HG03520 (cell line): ENCODE results near the gene GHDC.

Source experiments
- ATAC-seq: cut with Tn5 transposase; IDR thresholded peaks from one replicate; pipeline ENCODE4 v1.9.1; 2021; ENCODE audit warnings: mild to moderate bottlenecking, moderate library complexity; ENCODE audit not compliant: unreplicated experiment

The GHDC gene

GRCh38 chr17:42184713-42185620 lies 9.3 kb downstream of the GHDC start, which contains the start of gene HCRT:
TSS of gene HCRT (minus strand) at chr17:42185452. CDS start at chr17:42185365, 87 bp downstream.
- ATAC-seq = no peak

- peak; percentile 60 for ATAC-seq
These were observed 10.3 kb downstream of the GHDC start for GRCh38 chr17:42183741-42184711.

DNA sequence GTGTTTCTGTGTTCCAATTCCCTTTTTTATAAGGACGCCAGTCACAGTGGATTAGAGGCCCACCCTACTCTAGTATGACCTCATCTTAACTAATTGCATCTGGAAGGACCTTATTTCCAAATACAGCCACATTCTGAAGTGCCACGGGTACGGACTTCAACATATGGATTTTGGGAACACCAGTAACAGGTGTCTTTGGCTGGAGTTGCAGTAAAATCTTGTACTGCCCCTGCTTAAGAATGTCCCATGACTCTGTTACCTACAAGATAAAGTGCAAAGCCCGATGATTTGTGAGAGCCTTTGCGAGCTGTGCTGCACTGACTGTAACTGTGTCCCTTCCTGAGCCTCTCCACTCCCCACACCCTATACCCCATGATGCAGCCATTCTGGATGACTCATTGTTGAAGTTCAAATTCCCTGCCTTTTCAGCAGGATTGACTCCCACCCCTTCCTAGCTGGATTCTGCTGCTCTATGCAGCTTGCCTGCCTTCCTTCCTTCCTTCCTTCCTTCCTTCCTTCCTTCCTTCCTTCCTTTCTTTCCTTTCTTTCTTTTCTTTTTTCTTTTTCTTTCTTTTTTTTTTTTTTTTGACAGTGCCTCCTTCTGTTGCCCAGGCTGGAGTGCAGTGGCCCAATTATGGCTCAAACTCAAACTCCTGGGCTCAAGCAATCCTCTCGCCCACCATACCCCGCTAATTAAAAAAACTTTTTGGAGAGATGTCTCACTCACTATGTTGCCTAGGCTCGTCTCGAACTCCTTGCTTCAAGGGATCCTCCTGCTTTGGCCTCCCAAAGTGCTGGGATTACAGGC lies 11.2 kb downstream of the GHDC start:
- no peak for ATAC-seq

DNA sequence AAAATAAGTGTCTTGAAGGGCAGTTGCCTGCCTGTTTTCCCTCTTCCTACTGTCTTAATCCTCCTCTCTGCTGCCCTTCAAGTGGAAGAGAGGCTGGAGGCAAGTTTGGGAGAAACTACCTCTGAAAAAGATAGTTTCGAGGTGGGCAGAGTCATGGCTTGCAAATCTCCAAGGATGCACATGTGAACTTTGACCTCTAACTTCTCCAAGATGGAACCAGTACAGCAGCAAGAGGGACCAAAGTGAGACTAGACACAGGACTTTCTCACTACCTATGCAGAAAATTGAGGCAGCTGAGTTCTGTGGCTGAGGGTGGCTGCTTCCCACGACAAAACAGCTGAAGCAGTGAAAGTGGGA lies 12.5 kb downstream of the GHDC start:
- ATAC-seq = no peak

DNA sequence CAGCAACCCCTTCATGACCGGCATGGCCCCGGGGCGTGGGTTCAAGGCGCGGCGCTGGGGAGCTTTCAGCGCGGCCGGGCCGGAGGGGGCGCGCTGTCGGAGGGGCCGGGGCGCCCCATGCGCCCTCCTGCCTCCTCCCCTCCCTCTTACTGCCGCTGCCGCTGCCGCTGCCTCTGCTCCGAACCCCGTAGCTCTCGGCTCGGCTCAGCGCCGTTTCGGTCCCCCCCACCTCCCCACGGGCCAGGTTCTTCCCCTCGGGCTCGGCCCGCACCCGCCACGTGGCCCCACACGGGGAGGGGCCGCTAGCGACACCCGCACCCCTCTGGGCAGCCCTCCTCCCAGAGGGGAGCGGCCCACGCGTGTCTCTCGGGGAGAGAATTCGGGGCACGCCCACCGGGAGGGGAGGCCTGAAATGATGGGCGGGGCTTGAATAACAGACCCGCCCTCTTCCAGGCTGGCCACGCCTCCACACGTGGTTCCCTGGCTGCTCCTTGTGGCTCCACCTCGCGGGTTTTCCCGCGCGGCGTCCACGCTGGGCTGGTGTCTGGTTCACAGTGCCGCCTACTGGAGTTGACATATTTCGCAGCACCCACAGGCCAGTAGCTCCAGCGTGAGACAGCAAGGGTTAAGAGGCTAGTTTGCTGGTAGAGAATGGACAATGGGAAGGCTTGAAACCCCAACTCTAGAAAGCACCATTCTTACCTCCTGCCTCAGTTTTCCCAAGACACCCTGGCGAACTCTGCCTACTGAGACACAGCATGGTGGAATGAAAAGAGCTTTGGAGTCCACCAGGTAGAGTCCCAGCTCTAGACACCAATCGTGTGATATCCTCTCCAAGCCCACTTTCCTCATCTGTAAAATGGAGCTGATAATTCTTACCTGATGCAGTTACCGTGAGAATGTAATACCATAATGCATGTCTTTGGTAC lies 13.1 kb downstream of the GHDC start, which contains the start of gene KCNH4:
TSS of gene KCNH4 (minus strand) at position 221 of the 929 bp plus-strand sequence. CDS start at position 24, 197 bp downstream.
- ATAC-seq = peak; percentile 49

DNA sequence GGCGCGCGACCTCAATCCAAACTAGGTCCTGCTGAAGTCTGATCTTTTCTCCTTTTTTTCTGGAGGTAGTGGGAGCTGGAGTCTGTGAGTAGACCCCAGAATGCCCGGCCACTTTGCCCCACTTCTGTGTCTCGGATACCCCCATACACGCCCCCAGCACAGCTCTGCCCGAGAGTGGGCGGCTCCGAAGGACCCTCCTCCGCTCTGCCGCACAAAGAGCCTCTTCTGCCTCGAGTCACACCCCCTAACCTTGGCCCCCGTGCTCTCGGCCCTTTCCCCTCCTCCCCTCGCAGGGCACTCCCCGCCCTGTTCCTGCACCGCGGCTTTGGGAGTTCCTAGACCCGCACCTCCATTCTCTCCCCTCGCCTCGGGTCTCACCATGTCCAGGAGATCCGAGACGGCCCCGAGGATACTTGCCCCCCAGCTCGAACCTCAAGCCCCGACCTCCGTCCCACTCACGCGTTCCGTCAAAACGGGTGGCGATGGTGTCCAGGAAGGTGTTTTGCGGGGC lies 13.8 kb downstream of the GHDC start:
- no peak for ATAC-seq

DNA sequence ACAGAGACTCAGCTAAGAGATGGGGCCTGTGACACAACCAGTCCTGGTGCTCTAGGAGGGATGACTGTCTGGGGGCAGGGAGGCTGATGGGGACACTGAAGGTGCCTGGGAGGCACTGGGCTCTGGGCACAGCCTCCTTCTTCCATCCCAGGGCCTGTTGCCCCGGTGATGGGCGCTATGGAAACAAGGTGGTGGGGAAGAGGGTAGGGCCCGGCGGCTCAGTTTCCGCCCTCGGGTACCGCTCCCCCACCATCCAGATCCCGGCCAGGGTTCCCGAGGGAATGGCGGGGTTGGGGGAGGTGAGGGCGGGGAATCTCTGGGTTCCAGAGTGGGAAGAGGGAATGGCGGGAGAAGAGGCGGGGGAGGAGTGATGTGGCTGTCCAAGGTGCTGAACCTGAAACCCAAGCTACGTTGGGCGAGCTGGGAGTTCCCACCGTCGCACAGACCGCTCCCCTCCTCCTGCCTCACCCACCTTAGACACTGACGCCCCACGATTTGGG lies 14.3 kb downstream of the GHDC start:
- no peak for ATAC-seq

DNA sequence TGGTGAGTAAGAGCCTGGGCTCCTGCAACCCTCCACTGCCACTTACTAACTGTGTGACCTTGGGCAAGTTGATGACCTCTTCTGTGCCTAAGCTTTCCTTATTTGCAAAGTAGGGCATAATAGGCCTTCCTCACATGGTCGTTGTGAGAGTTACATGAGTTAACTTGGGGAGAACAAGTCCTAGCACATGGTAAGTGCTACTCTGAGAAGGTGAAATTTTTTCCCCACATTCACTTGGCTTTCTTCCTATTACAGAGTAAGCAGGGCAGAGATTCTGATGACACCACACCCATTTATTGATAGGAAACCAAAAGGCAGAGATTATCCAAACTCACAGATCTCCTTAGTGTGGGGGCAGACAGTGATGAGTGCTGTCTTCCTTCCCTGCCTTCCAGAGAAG lies 15.0 kb downstream of the GHDC start:
- ATAC-seq = no peak

GRCh38 chr17:42178817-42179216 lies 15.5 kb downstream of the GHDC start:
- ATAC-seq = no peak

DNA sequence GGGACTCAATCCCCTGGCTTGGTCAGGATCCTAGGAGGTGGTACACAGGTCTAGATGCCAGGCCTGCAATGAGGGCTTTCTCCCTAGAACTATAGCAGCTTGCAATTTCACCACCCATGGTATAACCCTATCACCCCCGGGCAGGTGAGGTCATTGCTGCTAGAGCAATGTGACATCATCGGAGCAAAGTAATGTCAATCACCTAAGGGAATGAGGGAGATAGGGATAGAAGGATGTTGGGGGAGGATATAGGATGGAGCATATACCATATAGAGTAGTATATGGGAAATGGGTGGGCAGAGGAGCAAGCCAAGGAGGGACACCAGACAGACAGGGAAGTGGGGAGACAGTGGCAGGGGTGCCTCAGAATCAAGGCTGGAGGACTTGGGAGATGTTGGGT lies 16.6 kb downstream of the GHDC start:
- ATAC-seq = no peak

GRCh38 chr17:42174126-42174783 lies 20.0 kb downstream of the GHDC start:
- ATAC-seq = no peak

- no peak for ATAC-seq
These were observed 22.5 kb downstream of the GHDC start for GRCh38 chr17:42171831-42172230.

DNA sequence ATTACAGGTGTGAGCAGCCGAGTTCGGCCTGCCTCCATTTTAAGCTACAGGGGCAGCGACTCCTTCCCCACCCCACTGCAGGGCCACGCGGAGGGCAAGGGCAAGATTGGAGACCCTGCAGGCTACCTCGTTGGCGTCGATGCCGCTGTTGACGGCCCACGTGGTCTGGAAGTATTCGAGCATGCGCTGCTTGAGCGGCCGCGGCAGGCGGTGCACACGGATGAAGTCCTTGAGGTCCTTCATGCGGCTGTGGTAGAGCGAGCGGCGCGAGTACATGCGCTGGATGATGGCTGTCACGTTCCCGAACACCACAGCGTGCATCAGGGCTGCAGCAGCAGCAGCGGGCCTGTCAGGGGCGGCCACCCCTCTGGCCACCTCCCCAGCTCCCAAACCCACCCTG lies 24.9 kb downstream of the GHDC start:
- no peak for ATAC-seq

DNA sequence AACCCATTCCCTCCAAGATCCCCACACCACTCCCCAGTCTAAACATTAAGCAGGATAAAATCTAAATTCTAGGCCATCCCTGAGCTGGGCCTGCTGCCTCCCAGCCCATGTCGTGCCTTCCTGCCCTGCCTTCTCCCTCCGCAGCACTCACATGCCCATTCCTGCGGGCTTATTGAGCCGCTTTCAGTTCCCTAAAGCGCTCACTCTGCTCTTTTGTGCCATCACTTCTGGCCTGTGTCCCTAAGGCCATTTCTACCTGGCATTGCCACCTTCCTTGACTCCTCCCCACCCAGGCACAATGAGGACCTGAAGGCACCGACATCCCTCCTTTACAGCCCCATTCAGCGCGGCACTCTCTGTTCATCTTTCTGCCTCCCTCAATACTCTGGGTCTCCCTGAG lies 26.5 kb downstream of the GHDC start:
- no peak for ATAC-seq

GRCh38 chr17:42166196-42166763 lies 28.0 kb downstream of the GHDC start:
- ATAC-seq = no peak

- ATAC-seq = no peak
These were observed 28.5 kb downstream of the GHDC start for GRCh38 chr17:42165751-42166150.

GRCh38 chr17:42163696-42164407 lies 30.4 kb downstream of the GHDC start:
- no peak for ATAC-seq

DNA sequence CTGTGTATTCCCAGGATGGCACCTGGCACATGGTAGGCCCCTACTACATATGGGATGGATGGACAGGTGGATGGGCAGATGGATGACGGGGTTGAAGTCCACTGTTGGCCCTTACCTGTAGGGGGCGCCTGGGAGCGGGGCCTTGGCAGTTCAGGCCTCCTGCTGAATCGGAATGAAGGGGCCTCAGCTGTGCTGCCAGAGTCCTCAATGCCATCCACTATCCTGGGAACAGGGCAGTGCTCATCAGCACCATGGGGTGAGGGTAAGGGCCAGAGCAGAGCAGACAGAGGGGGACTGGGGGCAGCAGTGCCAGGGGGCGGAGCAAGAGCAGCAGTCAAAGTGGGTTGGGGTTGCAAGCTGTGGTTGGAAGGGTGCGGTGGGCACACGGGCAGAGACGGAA lies 31.2 kb downstream of the GHDC start:
- no peak for ATAC-seq
